NCI-H748 treated with DMSO at 0.1 percent for 48 hours (cell line): ENCODE results near the gene GCSAML.

Experiments
- DNase-seq: peaks from one replicate; lab custom pipeline; 2025; lab: John Stamatoyannopoulos, UW

GCSAML gene

DNA sequence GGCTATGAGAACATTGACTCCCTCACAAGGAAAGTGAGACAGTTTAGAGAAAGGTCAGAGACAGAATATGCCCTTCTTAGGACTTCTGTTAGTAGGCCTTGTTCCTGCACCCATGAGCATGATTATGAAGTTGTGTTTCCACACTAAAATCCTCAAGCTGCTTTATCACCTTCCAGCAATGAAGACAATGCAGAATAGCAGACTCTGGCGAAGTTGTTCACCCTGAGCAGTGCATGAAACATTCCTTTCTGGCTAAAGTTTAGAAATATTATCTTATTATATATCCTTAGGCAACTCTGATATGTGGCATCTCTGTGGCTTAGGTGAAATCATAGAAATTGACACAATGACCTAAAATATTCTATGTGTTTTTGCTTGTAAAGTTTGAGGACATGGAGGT is 25.3 kb downstream of the GCSAML start:
- DNase-seq: no peak

- no peak for DNase-seq
These were observed 25.7 kb downstream of the GCSAML start for GRCh38 chr1:247574664-247575063.

GRCh38 chr1:247576514-247576913 is 27.6 kb downstream of the GCSAML start:
- DNase-seq: no peak

DNA sequence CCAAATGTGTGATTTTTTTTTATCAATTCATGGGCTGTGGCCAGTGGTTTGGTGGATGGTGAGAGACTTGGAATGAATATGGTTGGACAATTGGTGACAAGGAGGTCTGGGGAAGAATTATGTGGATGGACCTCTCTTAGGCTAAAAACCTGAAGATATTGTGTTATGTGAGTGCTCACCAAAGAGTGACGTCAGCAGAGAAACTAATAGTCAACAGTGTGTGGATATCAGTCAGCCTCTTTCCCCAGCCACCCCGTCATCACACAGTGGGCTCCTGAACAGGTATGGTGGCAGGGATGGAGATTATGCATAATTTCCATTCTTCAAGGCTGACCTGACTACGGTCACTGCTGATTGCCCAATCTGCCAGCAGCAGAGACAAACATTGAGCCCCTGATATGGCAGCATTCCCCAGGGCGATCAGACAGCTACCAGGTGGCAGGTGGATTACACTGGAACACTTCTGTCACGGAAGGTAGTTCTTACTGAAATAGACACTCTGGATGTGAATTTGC is 30.1 kb downstream of the GCSAML start:
- no peak for DNase-seq

DNA sequence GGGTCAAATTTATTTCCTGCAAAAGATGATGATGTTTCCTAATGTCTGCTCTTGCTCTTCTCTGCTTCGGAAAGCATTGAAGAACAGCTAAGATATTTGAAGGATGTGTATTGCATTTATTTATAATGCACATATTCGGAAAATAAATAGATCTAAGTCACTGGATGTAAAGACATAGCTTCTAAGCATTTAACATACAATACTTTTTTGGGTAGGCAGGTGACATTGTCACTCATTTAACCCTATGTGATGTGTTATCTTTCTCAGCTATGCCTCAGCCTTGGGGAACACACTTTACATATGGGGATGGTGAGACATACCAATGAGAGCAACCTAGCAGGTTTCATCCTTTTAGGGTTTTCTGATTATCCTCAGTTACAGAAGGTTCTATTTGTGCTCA is 39.1 kb downstream of the GCSAML start, which contains the start of gene OR2G2:
Gene OR2G2, plus strand, starts transcription at position 301 of the 400 bp plus-strand sequence. Its CDS starts 0 bp downstream, at position 301.
- DNase-seq: no peak

DNA sequence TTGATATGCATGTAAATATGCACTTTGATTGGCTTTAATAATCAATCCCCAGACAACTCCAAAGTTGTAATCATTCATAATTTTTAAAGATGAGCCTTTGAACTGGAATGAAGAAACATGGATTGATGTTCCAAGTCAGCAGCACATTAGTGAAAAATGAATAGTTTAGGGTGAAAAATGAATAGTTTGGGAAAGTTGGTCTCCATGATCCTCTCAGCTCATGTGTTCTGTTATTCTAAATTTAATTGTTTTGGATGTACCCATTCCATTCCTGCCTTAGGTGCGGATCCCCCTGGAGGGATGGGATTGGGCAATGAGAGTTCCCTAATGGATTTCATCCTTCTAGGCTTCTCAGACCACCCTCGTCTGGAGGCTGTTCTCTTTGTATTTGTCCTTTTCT is 56.4 kb downstream of the GCSAML start, which contains the start of gene OR2G3:
Gene OR2G3, plus strand, starts transcription at position 301 of the 400 bp plus-strand sequence. Its CDS starts 0 bp downstream, at position 301.
- DNase-seq: no peak

DNA sequence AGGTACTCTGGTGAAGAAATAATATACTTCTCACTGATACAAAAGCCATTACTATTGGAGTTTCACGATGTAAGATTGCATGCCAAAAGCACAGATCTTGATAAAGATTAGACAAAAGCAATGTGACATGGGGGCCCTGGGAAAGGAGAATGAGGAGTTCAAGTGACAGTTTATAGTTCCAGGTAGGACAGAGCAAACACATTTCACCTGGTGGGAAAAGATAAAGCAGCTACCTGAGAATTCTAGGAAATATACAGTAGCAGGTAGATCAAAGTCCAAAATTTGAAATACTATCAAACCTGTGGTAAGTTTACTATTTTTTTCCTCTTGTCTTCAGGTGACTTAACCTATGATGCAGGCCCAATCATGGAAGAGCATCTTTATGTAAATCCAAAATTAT is 64.5 kb downstream of the GCSAML start:
- no peak for DNase-seq

DNA sequence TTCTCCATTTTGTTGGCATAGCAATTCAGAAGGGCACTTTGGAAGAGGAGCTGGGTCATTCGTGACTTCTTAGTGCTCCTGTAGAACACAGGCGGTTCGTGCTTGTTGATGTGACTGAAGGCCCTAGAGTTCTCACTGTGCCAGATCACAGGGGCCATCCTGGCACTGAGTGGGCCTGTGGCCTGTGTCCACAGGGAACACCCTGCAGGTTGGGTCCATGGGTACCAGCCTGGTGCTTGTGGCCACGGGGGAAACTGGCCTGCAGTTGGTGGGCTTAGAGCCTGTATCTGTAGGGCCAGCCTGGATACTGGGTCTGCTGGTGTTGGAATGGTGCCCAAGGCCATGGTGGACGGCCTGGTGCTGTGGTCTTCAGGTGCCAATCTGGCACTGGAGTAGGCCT is 65.7 kb downstream of the GCSAML start:
- no peak for DNase-seq
